HepG2 (cell line): ENCODE measurements around the gene DDX23. TPM values are rescaled to one million over a fixed set of nuclear protein-coding genes. Genes with fewer than 3 reads are reported as not detected.

Experiments used
- AKAP8 ChIP-seq: sonication (generic); formaldehyde crosslinking; IDR thresholded peaks from 2 replicates; pipeline ENCODE4 v1.5.1; 2020; ENCODE audit warnings: mild to moderate bottlenecking, missing genetic modification reagents
- CREB1 ChIP-seq, 2 experiments: fragments of 450-650 bp in 1 of 2; IDR thresholded peaks; 2 replicates each; pipeline ENCODE4 v1.6.1; 2016 to 2017; ENCODE audit warnings: control low read depth in 1 of 2, mild to moderate bottlenecking in 1 of 2, missing compliant biosample characterization in 1 of 2, missing genetic modification characterization in 1 of 2
- RFX1 ChIP-seq: fragments of 450-650 bp; IDR thresholded peaks from 2 replicates; pipeline ENCODE4 v1.6.1; 2017
- SIN3A ChIP-seq: IDR thresholded peaks from 2 replicates; pipeline ENCODE4 v1.6.1; 2011; ENCODE audit warnings: low read depth, mild to moderate bottlenecking, control low read depth, low read length, borderline replicate concordance
- TARDBP ChIP-seq: sonication (generic); formaldehyde crosslinking; IDR thresholded peaks from 2 replicates; pipeline ENCODE4 v1.8.0; 2022; ENCODE audit warnings: mild to moderate bottlenecking, missing genetic modification reagents
- ZBTB7B ChIP-seq: sonication (generic); formaldehyde crosslinking; IDR thresholded peaks from 2 replicates; pipeline ENCODE4 v1.4.0; 2020; ENCODE audit warnings: missing genetic modification reagents
- ZNF225 ChIP-seq: sonication (generic); formaldehyde crosslinking; IDR thresholded peaks from 2 replicates; pipeline ENCODE4 v1.4.0; 2020; ENCODE audit warnings: mild to moderate bottlenecking, missing genetic modification reagents
- polyA plus RNA-seq, 8 experiments: library from polyadenylated mRNA; depleted of rRNA in 3 of 8; stranded (reverse) in 7 of 8; unstranded in 1 of 8; fragments of >200 nt; fragmentation: Illumina TruSeq in 4 of 8; extraction: Trizol in 4 of 8; gene quantifications; 2 replicates each; pipeline versions ENCODE4 v1.2.1 to v1.2.3, GENCODE V29; 2011 to 2016; ENCODE audit warnings: low read depth in 4 of 8, missing spikeins in 1 of 8, mixed read lengths in 1 of 8; ENCODE audit not compliant: insufficient read depth in 1 of 8
- total RNA-seq, 5 experiments: library from RNA; depleted of rRNA; stranded (reverse); fragments of >200 nt; fragmentation: Illumina TruSeq; extraction: Trizol; gene quantifications; 2 replicates each; pipeline ENCODE4 v1.2.3, GENCODE V29; 2016; ENCODE audit warnings: low read depth in 1 of 5
- TF ChIP-seq, protein P1 (sequence below): sonication (generic); formaldehyde crosslinking; IDR thresholded peaks from 2 replicates; pipeline ENCODE4 v1.4.0; 2020; ENCODE audit warnings: missing genetic modification reagents, borderline replicate concordance
- TF ChIP-seq, protein P2 (sequence below): sonication (generic); formaldehyde crosslinking; IDR thresholded peaks from 2 replicates; pipeline ENCODE4 v1.4.0; 2020; ENCODE audit warnings: low read depth, mild to moderate bottlenecking, missing genetic modification reagents

The DDX23 gene
- total and polyA plus RNA-seq, 2 of the 13 experiments (the other 11 are each of a cell fraction or from before 2014, with no cell fraction given) = 35.7 to 90.0 TPM

DNA sequence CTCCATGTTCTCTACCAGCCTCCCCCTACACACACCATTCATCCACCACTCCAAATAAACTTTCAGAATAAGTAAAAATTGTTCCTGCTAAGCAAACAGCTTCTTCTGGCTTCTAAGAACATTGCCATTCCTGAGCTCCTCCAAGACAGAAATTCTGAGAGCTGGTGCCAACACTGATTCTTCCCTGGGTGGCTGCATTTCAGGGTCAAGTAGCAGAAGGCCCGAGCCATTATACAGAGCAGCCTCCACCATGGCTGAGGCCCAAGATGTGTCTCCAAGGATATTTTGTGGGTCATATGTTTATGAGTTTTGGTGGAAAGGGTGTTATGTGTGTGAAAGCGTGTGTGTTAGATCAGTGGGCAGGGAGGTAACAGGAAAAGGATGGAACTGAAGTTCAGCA lies 17.2 kb upstream of the DDX23 start (continued):
- TF ChIP-seq, protein P1, sequence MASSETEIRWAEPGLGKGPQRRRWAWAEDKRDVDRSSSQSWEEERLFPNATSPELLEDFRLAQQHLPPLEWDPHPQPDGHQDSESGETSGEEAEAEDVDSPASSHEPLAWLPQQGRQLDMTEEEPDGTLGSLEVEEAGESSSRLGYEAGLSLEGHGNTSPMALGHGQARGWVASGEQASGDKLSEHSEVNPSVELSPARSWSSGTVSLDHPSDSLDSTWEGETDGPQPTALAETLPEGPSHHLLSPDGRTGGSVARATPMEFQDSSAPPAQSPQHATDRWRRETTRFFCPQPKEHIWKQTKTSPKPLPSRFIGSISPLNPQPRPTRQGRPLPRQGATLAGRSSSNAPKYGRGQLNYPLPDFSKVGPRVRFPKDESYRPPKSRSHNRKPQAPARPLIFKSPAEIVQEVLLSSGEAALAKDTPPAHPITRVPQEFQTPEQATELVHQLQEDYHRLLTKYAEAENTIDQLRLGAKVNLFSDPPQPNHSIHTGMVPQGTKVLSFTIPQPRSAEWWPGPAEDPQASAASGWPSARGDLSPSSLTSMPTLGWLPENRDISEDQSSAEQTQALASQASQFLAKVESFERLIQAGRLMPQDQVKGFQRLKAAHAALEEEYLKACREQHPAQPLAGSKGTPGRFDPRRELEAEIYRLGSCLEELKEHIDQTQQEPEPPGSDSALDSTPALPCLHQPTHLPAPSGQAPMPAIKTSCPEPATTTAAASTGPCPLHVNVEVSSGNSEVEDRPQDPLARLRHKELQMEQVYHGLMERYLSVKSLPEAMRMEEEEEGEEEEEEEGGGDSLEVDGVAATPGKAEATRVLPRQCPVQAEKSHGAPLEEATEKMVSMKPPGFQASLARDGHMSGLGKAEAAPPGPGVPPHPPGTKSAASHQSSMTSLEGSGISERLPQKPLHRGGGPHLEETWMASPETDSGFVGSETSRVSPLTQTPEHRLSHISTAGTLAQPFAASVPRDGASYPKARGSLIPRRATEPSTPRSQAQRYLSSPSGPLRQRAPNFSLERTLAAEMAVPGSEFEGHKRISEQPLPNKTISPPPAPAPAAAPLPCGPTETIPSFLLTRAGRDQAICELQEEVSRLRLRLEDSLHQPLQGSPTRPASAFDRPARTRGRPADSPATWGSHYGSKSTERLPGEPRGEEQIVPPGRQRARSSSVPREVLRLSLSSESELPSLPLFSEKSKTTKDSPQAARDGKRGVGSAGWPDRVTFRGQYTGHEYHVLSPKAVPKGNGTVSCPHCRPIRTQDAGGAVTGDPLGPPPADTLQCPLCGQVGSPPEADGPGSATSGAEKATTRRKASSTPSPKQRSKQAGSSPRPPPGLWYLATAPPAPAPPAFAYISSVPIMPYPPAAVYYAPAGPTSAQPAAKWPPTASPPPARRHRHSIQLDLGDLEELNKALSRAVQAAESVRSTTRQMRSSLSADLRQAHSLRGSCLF (CRISPR knock-in tag) = no peak
- no peak for TF ChIP-seq SIN3A
- TF ChIP-seq TARDBP (CRISPR knock-in tag) = no peak
- TF ChIP-seq, protein P2, sequence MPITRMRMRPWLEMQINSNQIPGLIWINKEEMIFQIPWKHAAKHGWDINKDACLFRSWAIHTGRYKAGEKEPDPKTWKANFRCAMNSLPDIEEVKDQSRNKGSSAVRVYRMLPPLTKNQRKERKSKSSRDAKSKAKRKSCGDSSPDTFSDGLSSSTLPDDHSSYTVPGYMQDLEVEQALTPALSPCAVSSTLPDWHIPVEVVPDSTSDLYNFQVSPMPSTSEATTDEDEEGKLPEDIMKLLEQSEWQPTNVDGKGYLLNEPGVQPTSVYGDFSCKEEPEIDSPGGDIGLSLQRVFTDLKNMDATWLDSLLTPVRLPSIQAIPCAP (CRISPR knock-in tag) = no peak
- no peak for TF ChIP-seq ZNF225 (CRISPR knock-in tag)
- no peak for TF ChIP-seq RFX1
- TF ChIP-seq ZBTB7B (CRISPR knock-in tag) = no peak
- TF ChIP-seq AKAP8 (CRISPR knock-in tag) = no peak
- TF ChIP-seq CREB1 (IDR thresholded peaks at IDR 0.05) = no peak
- TF ChIP-seq CREB1 (CRISPR knock-in tag; IDR thresholded peaks at IDR 0.05) = no peak
